Posterior vena cava (tissue), 2 donors: ENCODE results near the gene ARHGEF3. TPM values are rescaled to one million over a fixed set of nuclear protein-coding genes. Genes with fewer than 3 reads are reported as not detected.

ENCODE experiments used
- DNase-seq: peaks from one replicate; pipeline ENCODE4 v3.0.0-alpha.2; 2020; ENCODE audit warnings: low spot score
- intact Hi-C, 2 donors: fragments of 100-400 bp; cut with DNase I; formaldehyde crosslinking; loops; one replicate each; pipeline versions ENCODE4 v1.14.1 to v1.14.2; 2022 to 2023
- total RNA-seq, 2 donors: library from RNA; stranded (reverse); fragmentation: NEBNext Ultra II Directional; extraction: Animal tissue kit (Norgen Biotek cat#: 25700); gene quantifications; one replicate each; pipeline ENCODE4 v1.2.1, GENCODE V29; 2021
- donor health status: DM: yes; HTN: yes; CAD: no.
- donor health status: DM: yes; HTN: yes; CAD: no.

Gene ARHGEF3
- total RNA-seq, 2 donors from 2014 or later = 20.3 to 24.2 TPM

GRCh38 chr3:56782215-56782614 is 19.5 kb downstream of the ARHGEF3 start:
- intact Hi-C loops = no loop called here
- DNase-seq = no peak

- no peak for DNase-seq
- intact Hi-C loops = no loop called here
Observed at GRCh38 chr3:56781762-56782161, 20.0 kb downstream of the ARHGEF3 start.

- intact Hi-C loops = no loop called here
- DNase-seq = no peak
Observed at GRCh38 chr3:56780936-56781335, 20.8 kb downstream of the ARHGEF3 start.

- intact Hi-C loops = loop anchor here in 1 of 2 donors (10.0 kb wide), 1 partner anchor 74 kb away; no protein-coding TSS in a partner anchor
Observed at GRCh38 chr3:56778893-56779292, 22.9 kb downstream of the ARHGEF3 start.

GRCh38 chr3:56776556-56776950 is 25.2 kb downstream of the ARHGEF3 start:
- no peak for DNase-seq
- intact Hi-C loops = loop anchor here in 1 of 2 donors (10.0 kb wide), 1 partner anchor 72 kb away; no protein-coding TSS in a partner anchor

More at GRCh38 chr3:56778893-56779292, 22.9 kb downstream of the ARHGEF3 start:
- no peak for DNase-seq

GRCh38 chr3:56775838-56776555 is 25.8 kb downstream of the ARHGEF3 start:
- intact Hi-C loops = loop anchor here in 1 of 2 donors (10.0 kb wide), 1 partner anchor 71 kb away; no protein-coding TSS in a partner anchor
- no peak for DNase-seq

- DNase-seq = no peak
- intact Hi-C loops = loop anchor here in 1 of 2 donors (10.0 kb wide), 1 partner anchor 71 kb away; no protein-coding TSS in a partner anchor
Observed at GRCh38 chr3:56775445-56775837, 26.3 kb downstream of the ARHGEF3 start.

GRCh38 chr3:56773986-56774385 is 27.8 kb downstream of the ARHGEF3 start:
- intact Hi-C loops = loop anchor here in 1 of 2 donors (10.0 kb wide), 1 partner anchor 69 kb away; no protein-coding TSS in a partner anchor
- no peak for DNase-seq

- intact Hi-C loops = loop anchor here in 1 of 2 donors (10.0 kb wide), 1 partner anchor 68 kb away; no protein-coding TSS in a partner anchor
- no peak for DNase-seq
Observed at GRCh38 chr3:56772952-56773938, 28.5 kb downstream of the ARHGEF3 start.

GRCh38 chr3:56771376-56771775 is 30.4 kb downstream of the ARHGEF3 start:
- no peak for DNase-seq
- intact Hi-C loops = loop anchor here in 1 of 2 donors (10.0 kb wide), 1 partner anchor 67 kb away; no protein-coding TSS in a partner anchor

- DNase-seq = no peak
- intact Hi-C loops = no loop called here
Observed at GRCh38 chr3:56769116-56769707, 32.5 kb downstream of the ARHGEF3 start.

- DNase-seq = no peak
- intact Hi-C loops = no loop called here
Observed at GRCh38 chr3:56764904-56765547, 36.7 kb downstream of the ARHGEF3 start.

- intact Hi-C loops = no loop called here
- no peak for DNase-seq
Observed at GRCh38 chr3:56764184-56764583, 37.6 kb downstream of the ARHGEF3 start.

GRCh38 chr3:56763233-56763632 is 38.5 kb downstream of the ARHGEF3 start:
- no peak for DNase-seq
- intact Hi-C loops = no loop called here

- DNase-seq = no peak
- intact Hi-C loops = no loop called here
Observed at GRCh38 chr3:56762718-56763117, 39.0 kb downstream of the ARHGEF3 start.

GRCh38 chr3:56761887-56762651 is 39.7 kb downstream of the ARHGEF3 start:
- intact Hi-C loops = no loop called here

GRCh38 chr3:56761023-56761422 is 40.7 kb downstream of the ARHGEF3 start:
- no peak for DNase-seq
- intact Hi-C loops = no loop called here

More at GRCh38 chr3:56761887-56762651, 39.7 kb downstream of the ARHGEF3 start:
- no peak for DNase-seq

- no peak for DNase-seq
- intact Hi-C loops = no loop called here
Observed at GRCh38 chr3:56759532-56759931, 42.2 kb downstream of the ARHGEF3 start.
